Keratinocyte (primary cell): ENCODE results near the gene KIAA1958. TPM values are rescaled to one million over a fixed set of nuclear protein-coding genes. Genes with fewer than 3 reads are reported as not detected.

Experiments used
- DNase-seq: peaks from one replicate; pipeline ENCODE4 v3.0.0-alpha.2; 2011; ENCODE audit warnings: low read depth, missing footprints, low spot score
- FAIRE-seq: peaks from 2 replicates; lab custom pipeline; 2011; peaks lifted over from hg19 to GRCh38; lab: Jason Lieb, UNC
- H2AFZ ChIP-seq: 2 replicates; pipeline ENCODE4 v1.6.0; 2012; ENCODE audit warnings: low read length, control low read depth, inconsistent platforms; ENCODE audit not compliant: control insufficient read depth
- H3K27ac ChIP-seq: 2 replicates; pipeline ENCODE4 v1.5.1; 2011; ENCODE audit warnings: low read length; ENCODE audit not compliant: control insufficient read depth, insufficient read depth
- H3K27me3 ChIP-seq: 3 replicates; pipeline ENCODE4 v1.6.0; 2011; ENCODE audit warnings: low read length; ENCODE audit not compliant: control insufficient read depth, insufficient read depth; ENCODE audit errors: extremely low read depth
- H3K36me3 ChIP-seq, 2 experiments: 2 replicates in 1 of 2; 3 replicates in 1 of 2; pipeline ENCODE4 v1.5.1; 2011; ENCODE audit warnings: low read length in 2 of 2, mild to moderate bottlenecking in 1 of 2; ENCODE audit not compliant: control insufficient read depth in 2 of 2, insufficient read depth in 2 of 2; ENCODE audit errors: extremely low read depth in 1 of 2
- H3K4me1 ChIP-seq: 3 replicates; pipeline ENCODE4 v1.5.1; 2011; ENCODE audit warnings: low read length; ENCODE audit not compliant: control insufficient read depth, insufficient read depth; ENCODE audit errors: extremely low read depth
- H3K4me2 ChIP-seq: 3 replicates; pipeline ENCODE4 v1.6.0; 2011; ENCODE audit warnings: low read depth, low read length; ENCODE audit not compliant: control insufficient read depth, insufficient read depth; ENCODE audit errors: extremely low read depth
- H3K4me3 ChIP-seq, 3 experiments: fragments of 200-600 bp in 1 of 3; sonication (generic) in 1 of 3; 2 replicates in 2 of 3; 3 replicates in 1 of 3; pipeline ENCODE4 v1.5.1; 2011 to 2016; ENCODE audit warnings: low read length in 3 of 3, mild to moderate bottlenecking in 3 of 3, control low read depth in 2 of 3, inconsistent platforms in 1 of 3, low read depth in 1 of 3, mixed read lengths in 1 of 3, mixed run types in 1 of 3, moderate library complexity in 1 of 3; ENCODE audit not compliant: control insufficient read depth in 2 of 3, insufficient read depth in 2 of 3; ENCODE audit errors: extremely low read depth in 1 of 3
- H3K79me2 ChIP-seq: 2 replicates; pipeline ENCODE4 v1.6.0; 2012; ENCODE audit warnings: low read length; ENCODE audit not compliant: control insufficient read depth, insufficient read depth
- H3K9ac ChIP-seq: 3 replicates; pipeline ENCODE4 v1.6.0; 2011; ENCODE audit warnings: low read length; ENCODE audit not compliant: control insufficient read depth, insufficient read depth; ENCODE audit errors: extremely low read depth
- H3K9me1 ChIP-seq: 3 replicates; pipeline ENCODE4 v1.6.0; 2011; ENCODE audit warnings: low read length; ENCODE audit not compliant: control insufficient read depth, insufficient read depth; ENCODE audit errors: extremely low read depth
- H3K9me3 ChIP-seq: 2 replicates; pipeline ENCODE4 v1.5.1; 2012; ENCODE audit warnings: low read depth, low read length; ENCODE audit not compliant: control insufficient read depth
- H4K20me1 ChIP-seq: 3 replicates; pipeline ENCODE4 v1.6.0; 2011; ENCODE audit warnings: low read length; ENCODE audit not compliant: control insufficient read depth, insufficient read depth; ENCODE audit errors: extremely low read depth
- EZH2 ChIP-seq: IDR thresholded peaks from one replicate; pipeline ENCODE4 v1.6.1; 2012; ENCODE audit warnings: inconsistent platforms, mild to moderate bottlenecking, low read length, moderate library complexity
- dilution Hi-C: fragments of 300-500 bp; cut with MboI; formaldehyde crosslinking; loops from one replicate; pipeline ENCODE4 v1.7.0; 2020; ENCODE audit warnings: low sequenced_read_pairs; ENCODE audit not compliant: extremely low pct_ligation_motif_present
- polyA minus RNA-seq, 3 experiments: library from RNA; depleted of rRNA, polyadenylated mRNA; stranded (reverse); fragments of >200 nt; gene quantifications; 1 replicate in 1 of 3; 2 replicates in 1 of 3; 3 replicates in 1 of 3; pipeline ENCODE4 v1.2.3, GENCODE V29; 2011
- polyA plus RNA-seq, 5 experiments: library from polyadenylated mRNA; depleted of rRNA in 3 of 5; stranded (reverse) in 3 of 5; stranded (forward) in 1 of 5; unstranded in 1 of 5; fragments of >200 nt; gene quantifications; 1 replicate in 1 of 5; 2 replicates in 3 of 5; 3 replicates in 1 of 5; pipeline versions ENCODE4 v1.2.1 to v1.2.3, GENCODE V29; 2011 to 2012; ENCODE audit warnings: missing spikeins in 2 of 5, low read depth in 1 of 5, low replicate concordance in 1 of 5
- TF ChIP-seq, protein P1 (sequence below), 3 experiments: IDR thresholded peaks in 1 of 3; conservative IDR thresholded peaks in 1 of 3; optimal IDR thresholded peaks in 1 of 3; 2 replicates in 2 of 3; 3 replicates in 1 of 3; pipeline versions ENCODE3 to v1.5.1; 2011; ENCODE audit warnings: low read length in 3 of 3, mild to moderate bottlenecking in 3 of 3, moderate library complexity in 2 of 3, control low read depth in 1 of 3, inconsistent platforms in 1 of 3; ENCODE audit not compliant: insufficient read depth in 2 of 3; ENCODE audit errors: extremely low read depth in 1 of 3

Gene KIAA1958, protein sequence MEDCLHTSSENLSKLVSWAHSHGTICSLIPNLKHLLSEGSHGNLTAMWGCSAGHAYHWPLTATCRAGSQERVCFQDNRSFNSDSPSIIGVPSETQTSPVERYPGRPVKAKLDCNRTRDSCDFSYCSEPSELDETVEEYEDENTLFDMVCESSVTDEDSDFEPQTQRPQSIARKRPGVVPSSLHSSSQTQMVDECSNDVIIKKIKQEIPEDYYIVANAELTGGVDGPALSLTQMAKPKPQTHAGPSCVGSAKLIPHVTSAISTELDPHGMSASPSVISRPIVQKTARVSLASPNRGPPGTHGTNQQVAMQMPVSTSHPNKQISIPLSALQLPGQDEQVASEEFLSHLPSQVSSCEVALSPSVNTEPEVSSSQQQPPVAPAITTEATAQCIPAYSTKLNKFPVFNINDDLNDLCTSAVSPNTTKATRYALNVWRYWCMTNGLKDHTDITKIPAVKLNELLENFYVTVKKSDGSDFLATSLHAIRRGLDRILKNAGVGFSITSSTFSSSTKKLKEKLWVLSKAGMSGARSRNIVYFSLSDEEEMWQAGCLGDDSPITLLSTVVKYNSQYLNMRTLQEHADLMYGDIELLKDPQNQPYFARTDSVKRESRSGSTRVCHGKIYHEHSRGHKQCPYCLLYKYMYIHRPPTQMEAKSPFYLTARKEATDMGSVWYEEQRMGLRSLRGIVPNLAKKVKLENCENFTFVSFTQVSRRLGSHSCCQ
- 0.77 to 1.2 TPM (median 0.84 TPM) in 3 replicates for polyA plus RNA-seq
- 1.2 TPM for polyA plus RNA-seq (2011; ENCODE audit: low read depth)
- 0.69 and 0.84 TPM in 2 replicates for polyA plus RNA-seq (2011; cell fraction: cytosol; rRNA removed)
- 2.1 and 2.3 TPM in 2 replicates for polyA plus RNA-seq (2011; cell fraction: nucleus; rRNA removed)
- polyA plus RNA-seq (2012; ENCODE audit: low replicate concordance), result 0.58 and 1.3 TPM in 2 replicates
- 7.3 to 8.1 TPM (median 7.7 TPM) in 3 replicates for polyA minus RNA-seq
- 3.1 TPM for polyA minus RNA-seq (2011; cell fraction: cytosol; rRNA and poly(A)+ RNA removed)
- polyA minus RNA-seq (2011; cell fraction: nucleus; rRNA and poly(A)+ RNA removed), result 4.5 and 8.0 TPM in 2 replicates

DNA sequence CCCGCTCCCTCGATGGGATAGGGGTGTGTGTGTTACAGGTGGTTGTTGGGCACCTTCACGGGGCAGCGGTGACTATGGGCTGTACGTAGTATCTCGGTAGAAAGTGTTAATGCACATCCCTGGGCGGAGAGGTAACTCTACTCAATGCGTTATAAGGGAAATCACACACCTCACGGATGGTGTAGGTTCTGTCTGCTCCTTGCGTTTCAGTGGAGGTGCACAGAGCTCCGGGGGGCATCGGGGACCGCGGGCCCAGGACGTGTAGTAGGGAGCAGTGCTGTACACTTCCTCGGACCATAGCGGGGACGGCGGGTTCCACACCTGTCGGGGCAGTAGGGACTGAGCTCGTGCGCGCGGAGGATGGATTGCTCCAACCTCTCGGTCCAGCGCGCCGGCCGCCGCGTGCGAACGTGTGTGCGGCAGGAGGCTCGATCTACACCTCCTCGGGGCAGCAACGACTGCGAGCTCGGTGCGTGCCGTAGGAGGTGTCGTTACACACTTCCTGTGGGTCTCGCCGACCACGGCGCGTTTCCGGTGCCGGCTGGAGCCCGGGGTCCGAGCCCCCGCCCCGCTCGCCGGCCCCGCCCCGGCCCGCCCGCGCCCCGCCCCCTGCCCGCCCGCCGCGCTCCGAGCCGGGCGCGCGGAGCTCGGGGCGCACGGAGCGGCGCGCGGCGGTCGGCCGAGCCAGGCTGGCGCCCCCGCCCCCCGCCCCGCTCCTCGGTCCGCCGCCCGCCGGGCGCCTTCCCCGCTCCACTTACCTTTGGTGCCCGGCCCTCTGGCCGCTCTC lies at the start of gene KIAA1958:
KIAA1958 (plus strand) TSS at position 607 of the 787 bp plus-strand sequence. CDS start 87,254 bp downstream, outside the sequence.
- peak within 1 kb of the TSS; percentile 92 for H2AFZ ChIP-seq
- FAIRE-seq (no peak), DNase-seq (peak; percentile 23)
- H3K36me3 ChIP-seq, result no peaks in the 10 kb centered on the region
- peak within 1 kb of the TSS; percentile 36 for H3K27ac ChIP-seq
- H3K4me1 ChIP-seq, result peaks cover 9% of the 10 kb centered on the region
- H3K9me1 ChIP-seq, result no peaks in the 10 kb centered on the region
- no peaks in the 10 kb centered on the region for H3K9me3 ChIP-seq
- dilution Hi-C loops, result no loop called here
- H4K20me1 ChIP-seq, result no peaks in the 10 kb centered on the region
- no peaks in the 10 kb centered on the region for H3K27me3 ChIP-seq
- H3K4me2 ChIP-seq, result peak within 1 kb of the TSS; percentile 96
- peak within 1 kb of the TSS; percentile 63 to 86 (median 80) for H3K4me3 ChIP-seq
- TF ChIP-seq EZH2, result no peak
- TF ChIP-seq, protein P1, sequence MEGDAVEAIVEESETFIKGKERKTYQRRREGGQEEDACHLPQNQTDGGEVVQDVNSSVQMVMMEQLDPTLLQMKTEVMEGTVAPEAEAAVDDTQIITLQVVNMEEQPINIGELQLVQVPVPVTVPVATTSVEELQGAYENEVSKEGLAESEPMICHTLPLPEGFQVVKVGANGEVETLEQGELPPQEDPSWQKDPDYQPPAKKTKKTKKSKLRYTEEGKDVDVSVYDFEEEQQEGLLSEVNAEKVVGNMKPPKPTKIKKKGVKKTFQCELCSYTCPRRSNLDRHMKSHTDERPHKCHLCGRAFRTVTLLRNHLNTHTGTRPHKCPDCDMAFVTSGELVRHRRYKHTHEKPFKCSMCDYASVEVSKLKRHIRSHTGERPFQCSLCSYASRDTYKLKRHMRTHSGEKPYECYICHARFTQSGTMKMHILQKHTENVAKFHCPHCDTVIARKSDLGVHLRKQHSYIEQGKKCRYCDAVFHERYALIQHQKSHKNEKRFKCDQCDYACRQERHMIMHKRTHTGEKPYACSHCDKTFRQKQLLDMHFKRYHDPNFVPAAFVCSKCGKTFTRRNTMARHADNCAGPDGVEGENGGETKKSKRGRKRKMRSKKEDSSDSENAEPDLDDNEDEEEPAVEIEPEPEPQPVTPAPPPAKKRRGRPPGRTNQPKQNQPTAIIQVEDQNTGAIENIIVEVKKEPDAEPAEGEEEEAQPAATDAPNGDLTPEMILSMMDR (optimal IDR thresholded peaks at IDR 0.05 in 1 of 3, IDR thresholded peaks at IDR 0.05 in 1 of 3, conservative IDR thresholded peaks at IDR 0.05 in 1 of 3; ENCODE audit: extremely low read depth in 1 of 3, insufficient read depth in 2 of 3, low read length in 3 of 3), result peak in 1 of 3 experiments; percentile 24
- no peaks in the 10 kb centered on the region for H3K79me2 ChIP-seq
- peak within 1 kb of the TSS; percentile 65 for H3K9ac ChIP-seq

- Histone ChIP-seq H3K4me3 (no peak overlapping the region), H2AFZ (no peak overlapping the region), H3K9me3 (no peaks in the 10 kb centered on the region), H3K9me1 (no peaks in the 10 kb centered on the region), H3K27me3 (no peaks in the 10 kb centered on the region), H4K20me1 (no peaks in the 10 kb centered on the region), H3K27ac (no peak overlapping the region), H3K9ac (no peak overlapping the region), H3K4me2 (no peak overlapping the region), H3K79me2 (no peaks in the 10 kb centered on the region), H3K4me1 (no peaks in the 10 kb centered on the region), H3K36me3 (no peaks in the 10 kb centered on the region)
- TF ChIP-seq, protein P1 (optimal IDR thresholded peaks at IDR 0.05 in 1 of 3, IDR thresholded peaks at IDR 0.05 in 1 of 3, conservative IDR thresholded peaks at IDR 0.05 in 1 of 3; ENCODE audit: extremely low read depth in 1 of 3, insufficient read depth in 2 of 3, low read length in 3 of 3), result no peak
- no peak for TF ChIP-seq EZH2
- peak; percentile 56 for FAIRE-seq
- DNase-seq, result no peak
- dilution Hi-C loops, result no loop called here
Measured at GRCh38 chr9:112437406-112437805, 49.2 kb upstream of the KIAA1958 start.
